H1 (cell line): ENCODE measurements around the gene ME3. TPM values are rescaled to one million over a fixed set of nuclear protein-coding genes. Genes with fewer than 3 reads are reported as not detected.

Experiments
- CTCF ChIA-PET: fragments of 300-600 bp; sonication (Branson Sonifier 250); formaldehyde crosslinking; loops from one replicate; lab custom pipeline; 2021; ENCODE audit not compliant: partially characterized antibody; lab: Charles Lee
- POLR2A ChIA-PET: fragments of 300-600 bp; sonication (Branson Sonifier 250); formaldehyde crosslinking; loops from one replicate; lab custom pipeline; 2021; ENCODE audit warnings: inconsistent platforms; ENCODE audit not compliant: partially characterized antibody; lab: Charles Lee
- DNase-seq, 2 experiments: peaks; one replicate each; pipeline versions ENCODE4 v3.0.0 to v3.0.0-alpha.2; 2010 to 2022; ENCODE audit warnings: low spot score in 2 of 2, low read depth in 1 of 2, mixed read lengths in 1 of 2
- FAIRE-seq: peaks from 2 replicates; lab custom pipeline; 2011; peaks lifted over from hg19 to GRCh38; lab: Jason Lieb, UNC
- H2AFZ ChIP-seq: 2 replicates; pipeline ENCODE4 v1.8.1; 2012; ENCODE audit warnings: low read length, inconsistent platforms
- H2AK5ac ChIP-seq: 2 replicates; pipeline ENCODE4 v1.6.1; 2013; ENCODE audit warnings: low read depth, low read length
- H2BK120ac ChIP-seq: replicated peaks from 2 replicates; pipeline ENCODE3; 2013; ENCODE audit warnings: low read depth, low read length, inconsistent platforms
- H2BK12ac ChIP-seq: 2 replicates; pipeline ENCODE4 v1.6.1; 2013; ENCODE audit warnings: low read depth, low read length
- H2BK15ac ChIP-seq: 2 replicates; pipeline ENCODE4 v1.6.1; 2013; ENCODE audit warnings: low read length
- H2BK20ac ChIP-seq: 2 replicates; pipeline ENCODE4 v1.6.1; 2013; ENCODE audit warnings: low read length
- H2BK5ac ChIP-seq: 2 replicates; pipeline ENCODE4 v1.6.1; 2013; ENCODE audit warnings: low read depth, low read length
- H3K14ac ChIP-seq: 2 replicates; pipeline ENCODE4 v1.6.1; 2013; ENCODE audit warnings: inconsistent platforms; ENCODE audit not compliant: insufficient read length
- H3K18ac ChIP-seq: 2 replicates; pipeline ENCODE4 v1.6.1; 2013; ENCODE audit warnings: low read length; ENCODE audit errors: extremely low read depth
- H3K23ac ChIP-seq: 2 replicates; pipeline ENCODE4 v1.6.1; 2013; ENCODE audit warnings: inconsistent platforms; ENCODE audit not compliant: insufficient read length
- H3K23me2 ChIP-seq: 2 replicates; pipeline ENCODE4 v1.6.1; 2013; ENCODE audit warnings: low read depth, low read length
- H3K27ac ChIP-seq: 2 replicates; pipeline ENCODE4 v1.6.1; 2011; ENCODE audit warnings: low read depth, low read length, inconsistent platforms
- H3K27me3 ChIP-seq, 4 experiments: replicated peaks in 1 of 4; 1 replicate in 1 of 4; 2 replicates in 3 of 4; pipeline versions ENCODE4 v1.6.1 to v1.8.1; 2011 to 2013; ENCODE audit warnings: low read length in 3 of 4, mild to moderate bottlenecking in 3 of 4, inconsistent platforms in 2 of 4, mixed read lengths in 2 of 4, moderate library complexity in 1 of 4; ENCODE audit not compliant: control insufficient read depth in 3 of 4, insufficient read depth in 3 of 4; ENCODE audit errors: extremely low read depth in 1 of 4
- H3K36me3 ChIP-seq, 4 experiments: 2 replicates each; pipeline versions ENCODE4 v1.6.1 to v1.8.1; 2011 to 2013; ENCODE audit warnings: mild to moderate bottlenecking in 4 of 4, low read length in 3 of 4, moderate library complexity in 2 of 4, control low read depth in 1 of 4, inconsistent platforms in 1 of 4; ENCODE audit not compliant: insufficient read depth in 4 of 4, control insufficient read depth in 2 of 4
- H3K4ac ChIP-seq: replicated peaks from 2 replicates; pipeline ENCODE3; 2013; ENCODE audit warnings: low read length, low read depth, mixed read lengths, inconsistent platforms; ENCODE audit not compliant: insufficient read length
- H3K4me1 ChIP-seq, 4 experiments: replicated peaks in 1 of 4; 1 replicate in 1 of 4; 2 replicates in 3 of 4; pipeline versions ENCODE4 v1.6.1 to v1.8.1; 2011 to 2013; ENCODE audit warnings: low read length in 3 of 4, inconsistent platforms in 2 of 4, mixed read lengths in 1 of 4; ENCODE audit not compliant: insufficient read depth in 4 of 4, control insufficient read depth in 3 of 4
- H3K4me2 ChIP-seq, 2 experiments: 2 replicates each; pipeline versions ENCODE4 v1.6.1 to v1.8.1; 2011 to 2013; ENCODE audit warnings: low read depth in 2 of 2, low read length in 2 of 2, control low read depth in 1 of 2, inconsistent platforms in 1 of 2, mild to moderate bottlenecking in 1 of 2; ENCODE audit not compliant: insufficient read depth in 1 of 2
- H3K4me3 ChIP-seq, 4 experiments: fragments of 200-600, 300-600 bp in 1 of 4; sonication (generic), shearing (Covaris generic), sonication (Bioruptor Twin) in 1 of 4; 2 replicates each; pipeline versions ENCODE4 v1.5.1 to v1.8.1; 2011 to 2016; ENCODE audit warnings: low read length in 4 of 4, low read depth in 3 of 4, control low read depth in 2 of 4, inconsistent platforms in 2 of 4, mild to moderate bottlenecking in 2 of 4, mixed read lengths in 1 of 4, moderate library complexity in 1 of 4; ENCODE audit not compliant: insufficient read depth in 2 of 4; ENCODE audit errors: extremely low read depth in 1 of 4
- H3K56ac ChIP-seq: replicated peaks from 2 replicates; pipeline ENCODE3; 2013; ENCODE audit warnings: low read depth, mild to moderate bottlenecking, mixed read lengths, low read length, inconsistent platforms; ENCODE audit not compliant: insufficient read length
- H3K79me1 ChIP-seq: 2 replicates; pipeline ENCODE4 v1.6.1; 2013; ENCODE audit warnings: low read depth, low read length, control low read depth
- H3K79me2 ChIP-seq, 2 experiments: 2 replicates each; pipeline versions ENCODE4 v1.6.1 to v1.8.1; 2012 to 2013; ENCODE audit warnings: low read length in 2 of 2, mild to moderate bottlenecking in 2 of 2, inconsistent platforms in 1 of 2; ENCODE audit not compliant: insufficient read depth in 2 of 2, control insufficient read depth in 1 of 2
- H3K9ac ChIP-seq, 4 experiments: replicated peaks in 1 of 4; 1 replicate in 1 of 4; 2 replicates in 3 of 4; pipeline versions ENCODE4 v1.6.1 to v1.8.1; 2011 to 2013; ENCODE audit warnings: low read depth in 3 of 4, low read length in 3 of 4, control low read depth in 2 of 4, mild to moderate bottlenecking in 2 of 4, moderate library complexity in 2 of 4, inconsistent platforms in 1 of 4; ENCODE audit errors: extremely low read depth in 1 of 4
- H3K9me3 ChIP-seq, 2 experiments: 2 replicates each; pipeline versions ENCODE4 v1.6.1 to v1.8.1; 2012 to 2013; ENCODE audit warnings: mild to moderate bottlenecking in 2 of 2, moderate library complexity in 2 of 2, control low read depth in 1 of 2, inconsistent platforms in 1 of 2, low read depth in 1 of 2, low read length in 1 of 2, mixed read lengths in 1 of 2; ENCODE audit not compliant: insufficient read depth in 2 of 2
- H4K20me1 ChIP-seq, 2 experiments: replicated peaks in 1 of 2; 2 replicates each; pipeline versions ENCODE3 to v1.8.1; 2011 to 2013; ENCODE audit warnings: inconsistent platforms in 2 of 2, low read length in 2 of 2, mild to moderate bottlenecking in 1 of 2; ENCODE audit not compliant: insufficient read depth in 2 of 2, control insufficient read depth in 1 of 2
- H4K5ac ChIP-seq: 2 replicates; pipeline ENCODE4 v1.6.1; 2013; ENCODE audit warnings: low read length, low read depth, mixed read lengths, inconsistent platforms; ENCODE audit not compliant: insufficient read length
- H4K8ac ChIP-seq: 2 replicates; pipeline ENCODE4 v1.8.0; 2013; ENCODE audit warnings: mild to moderate bottlenecking, moderate library complexity, low read length, inconsistent platforms; ENCODE audit not compliant: insufficient read depth; ENCODE audit errors: extremely low read depth
- H4K91ac ChIP-seq: replicated peaks from 2 replicates; pipeline ENCODE3; 2013; ENCODE audit warnings: low read length, mixed read lengths, inconsistent platforms; ENCODE audit not compliant: insufficient read length
- KDM4A ChIP-seq: IDR thresholded peaks from one replicate; pipeline ENCODE4 v1.7.1; 2012; ENCODE audit warnings: low read depth, mild to moderate bottlenecking, moderate library complexity, low read length, inconsistent platforms; ENCODE audit not compliant: severe bottlenecking
- RAD21 ChIP-seq, 2 experiments: IDR thresholded peaks in 1 of 2; conservative IDR thresholded peaks in 1 of 2; 2 replicates each; pipeline ENCODE4 v1.6.1; 2011; ENCODE audit warnings: low read depth in 2 of 2, low read length in 2 of 2, improper control_type of control experiment in 1 of 2, inconsistent platforms in 1 of 2, mild to moderate bottlenecking in 1 of 2, moderate library complexity in 1 of 2
- YY1 ChIP-seq: IDR thresholded peaks from 2 replicates; pipeline ENCODE4 v1.6.1; 2011; ENCODE audit warnings: low read depth, mild to moderate bottlenecking, low read length
- WGBS, 2 experiments: shearing (Covaris generic) in 1 of 2; methylation state at CpG; one replicate each; pipeline versions ENCODE4 v1.1.6 to v1.1.7; 2013 to 2015; ENCODE audit warnings: low lambda C conversion rate in 2 of 2, mixed read lengths in 2 of 2, inconsistent platforms in 1 of 2, low coverage in 1 of 2, missing lambda C conversion rate in 1 of 2; ENCODE audit not compliant: insufficient replicate concordance in 2 of 2, insufficient coverage in 1 of 2, insufficient read length in 1 of 2; ENCODE audit errors: extremely low coverage in 1 of 2, missing lambda C conversion rate in 1 of 2; 5-methylcytosine and 5-hydroxymethylcytosine counted together
- polyA plus RNA-seq, 7 experiments: library from polyadenylated mRNA; depleted of rRNA in 3 of 7; stranded (reverse) in 5 of 7; unstranded in 2 of 7; fragments of >200 nt in 5 of 7; fragments of 200-250 nt in 2 of 7; gene quantifications; 1 replicate in 5 of 7; 2 replicates in 1 of 7; 4 replicates in 1 of 7; pipeline versions ENCODE4 v1.2.1 to v1.2.3, GENCODE V29; 2011 to 2013; ENCODE audit warnings: missing spikeins in 2 of 7, mixed read lengths in 2 of 7
- total RNA-seq: library from RNA; stranded (reverse); fragmentation: NEBNext Ultra II Directional; extraction: Animal tissue kit (Norgen Biotek cat#: 25700); gene quantifications from 2 replicates; pipeline ENCODE4 v1.2.1, GENCODE V29; 2021

ME3 gene
- total and polyA plus RNA-seq, 2 of the 8 experiments (the other 6 are each of a cell fraction or from before 2014, with no cell fraction given): 1.5 to 2.8 TPM

GRCh38 chr11:86673872-86674750 is 1.7 kb upstream of the ME3 start:
- POLR2A ChIA-PET: no interaction called here
- Histone ChIP-seq H2BK120ac (no peak overlapping the region), H2AFZ (no peak overlapping the region), H3K79me1 (no peaks in the 10 kb centered on the region), H4K8ac (no peak overlapping the region), H2AK5ac (no peak overlapping the region), H3K36me3 (no peaks in the 10 kb centered on the region), H3K79me2 (no peaks in the 10 kb centered on the region), H3K23me2 (peaks cover 12% of the 10 kb centered on the region; the same call in 1 of the 2 replicates), H3K9me3 (no peaks in the 10 kb centered on the region), H3K14ac (no peak overlapping the region), H3K4me3 (no peak overlapping the region), H2BK5ac (no peak overlapping the region), H3K9ac (no peak overlapping the region), H3K27ac (no peak overlapping the region), H2BK15ac (no peak overlapping the region), H3K4me2 (no peak overlapping the region), H3K56ac (no peak overlapping the region), H2BK12ac (no peak overlapping the region), H4K5ac (no peak overlapping the region), H3K18ac (no peak overlapping the region), H4K91ac (no peak overlapping the region), H3K4me1 (peaks cover 5 to 18% (median 8%) of the 10 kb centered on the region in 4 experiments; a peak in 6 of 7 replicates), H3K4ac (no peak overlapping the region), H3K27me3 (peaks cover 0 to 33% (median 23%) of the 10 kb centered on the region in 4 experiments; a peak in 6 of 7 replicates), H3K23ac (no peak overlapping the region), H4K20me1 (no peaks in the 10 kb centered on the region), H2BK20ac (no peak overlapping the region)
- FAIRE-seq (no peak), DNase-seq (no peak)
- CTCF ChIA-PET: interaction anchor here (0.7 to 2.1 kb wide), 8 partner anchors 10 to 219 kb away, joined by 3 to 6 read pairs (median 4); no protein-coding TSS in a partner anchor
- WGBS, 2 experiments: 92% methylated on average over 6 of the region's 6 CpGs; no CpG with 5 or more reads in 1 of the 2 experiments
- TF ChIP-seq KDM4A (no peak), RAD21 (IDR thresholded peaks at IDR 0.05 in 1 of 2, conservative IDR thresholded peaks at IDR 0.05 in 1 of 2; ENCODE audit: low read depth in 2 of 2, low read length in 2 of 2) (no peak), YY1 (no peak)
